ENCODE data around the gene PSMD12. TPM values are rescaled to one million over a fixed set of nuclear protein-coding genes. Genes with fewer than 3 reads are reported as not detected.

PSMD12 gene
- total and polyA plus RNA-seq, 9 of the 15 experiments (the other 6 are each of a cell fraction or from before 2014, with no cell fraction given): 36.6 to 150 (median 65.5) TPM

DNA sequence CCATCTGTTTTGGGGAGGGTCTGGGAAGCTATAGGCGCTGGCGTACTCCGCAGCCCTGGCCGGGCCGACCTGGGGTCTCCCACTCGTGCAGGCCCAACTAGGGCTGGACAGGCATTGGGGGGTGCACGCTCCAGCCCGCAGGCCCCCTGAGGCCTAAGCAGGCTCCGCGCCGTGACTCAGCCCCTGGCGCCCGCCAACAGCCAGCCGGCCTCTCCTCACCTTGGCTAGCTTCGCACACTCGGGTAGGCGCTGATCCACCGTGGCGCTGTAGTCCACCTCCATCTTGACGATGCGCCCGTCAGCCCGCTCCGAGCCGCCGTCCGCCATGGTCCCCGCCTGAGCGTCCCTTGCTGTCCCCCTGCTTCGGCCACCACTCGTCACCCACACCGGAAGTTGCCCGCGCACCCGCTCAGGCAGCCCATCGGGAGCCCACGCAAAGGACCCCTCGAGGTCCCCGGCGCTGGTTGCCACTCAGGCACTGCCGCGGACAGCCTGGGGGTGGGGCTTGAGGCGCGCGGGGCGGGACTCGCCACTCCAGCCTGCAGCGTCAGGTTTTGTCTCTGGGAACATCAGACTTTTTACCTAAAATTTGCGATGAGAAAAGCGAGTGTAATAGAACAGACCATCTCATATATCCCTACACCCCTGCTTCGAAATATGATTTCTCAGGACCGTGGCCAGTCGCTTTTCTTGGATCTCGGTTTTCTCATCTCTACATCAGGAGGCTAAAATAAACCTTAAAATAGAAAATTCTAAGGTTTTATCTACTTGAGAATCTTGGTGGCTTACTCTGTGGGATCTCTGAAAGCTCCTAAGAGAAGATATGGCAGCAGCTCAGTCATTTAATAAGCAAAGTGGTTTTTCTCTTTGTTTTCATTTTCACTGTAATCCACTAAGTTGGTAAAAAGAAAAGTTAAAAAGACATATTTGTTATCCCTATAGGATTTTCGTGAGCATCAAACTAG, at the start of gene PSMD12 (continued):
- no peak for TF ChIP-seq ZNF347 (CRISPR knock-in tag; IDR thresholded peaks at IDR 0.05; ENCODE audit: low read depth)
- peak; percentile 97 for TF ChIP-seq PHF8 (IDR thresholded peaks at IDR 0.05; ENCODE audit: borderline replicate concordance, low read length)
- TF ChIP-seq PURB (CRISPR knock-in tag; IDR thresholded peaks at IDR 0.05; ENCODE audit: low read depth): no peak
- no peak for TF ChIP-seq ZSCAN32 (CRISPR knock-in tag; IDR thresholded peaks at IDR 0.05)
- TF ChIP-seq FOXP1 (CRISPR knock-in tag; IDR thresholded peaks at IDR 0.05): no peak; the same call in none of the 2 replicates
- no peak for TF ChIP-seq ZNF354B (CRISPR knock-in tag; IDR thresholded peaks at IDR 0.05)
- no peak for TF ChIP-seq NR2C1 (IDR thresholded peaks at IDR 0.05)
- TF ChIP-seq NR2C1 (tag; IDR thresholded peaks at IDR 0.05): no peak
- TF ChIP-seq ZNF561 (CRISPR knock-in tag; conservative IDR thresholded peaks at IDR 0.05): no peak
- no peak for TF ChIP-seq RBM25 (IDR thresholded peaks at IDR 0.05; ENCODE audit: low read depth, low read length, severe bottlenecking)
- TF ChIP-seq ZNF695 (CRISPR knock-in tag; IDR thresholded peaks at IDR 0.05): no peak
- TF ChIP-seq FOXK2 (conservative IDR thresholded peaks at IDR 0.05 in 1 of 2, IDR thresholded peaks at IDR 0.05 in 1 of 2; ENCODE audit: low read depth in 2 of 2): peak; percentile 53 to 54; a peak in 3 of 4 replicates
- no peak for TF ChIP-seq ZNF212 (CRISPR knock-in tag; IDR thresholded peaks at IDR 0.05)
- TF ChIP-seq ZNF311 (CRISPR knock-in tag; IDR thresholded peaks at IDR 0.05): 0 out of 2 replicates have a peak, but pooled peaks have one; percentile 18
- no peak for TF ChIP-seq ZNF77 (CRISPR knock-in tag; IDR thresholded peaks at IDR 0.05)
- TF ChIP-seq, protein P1, sequence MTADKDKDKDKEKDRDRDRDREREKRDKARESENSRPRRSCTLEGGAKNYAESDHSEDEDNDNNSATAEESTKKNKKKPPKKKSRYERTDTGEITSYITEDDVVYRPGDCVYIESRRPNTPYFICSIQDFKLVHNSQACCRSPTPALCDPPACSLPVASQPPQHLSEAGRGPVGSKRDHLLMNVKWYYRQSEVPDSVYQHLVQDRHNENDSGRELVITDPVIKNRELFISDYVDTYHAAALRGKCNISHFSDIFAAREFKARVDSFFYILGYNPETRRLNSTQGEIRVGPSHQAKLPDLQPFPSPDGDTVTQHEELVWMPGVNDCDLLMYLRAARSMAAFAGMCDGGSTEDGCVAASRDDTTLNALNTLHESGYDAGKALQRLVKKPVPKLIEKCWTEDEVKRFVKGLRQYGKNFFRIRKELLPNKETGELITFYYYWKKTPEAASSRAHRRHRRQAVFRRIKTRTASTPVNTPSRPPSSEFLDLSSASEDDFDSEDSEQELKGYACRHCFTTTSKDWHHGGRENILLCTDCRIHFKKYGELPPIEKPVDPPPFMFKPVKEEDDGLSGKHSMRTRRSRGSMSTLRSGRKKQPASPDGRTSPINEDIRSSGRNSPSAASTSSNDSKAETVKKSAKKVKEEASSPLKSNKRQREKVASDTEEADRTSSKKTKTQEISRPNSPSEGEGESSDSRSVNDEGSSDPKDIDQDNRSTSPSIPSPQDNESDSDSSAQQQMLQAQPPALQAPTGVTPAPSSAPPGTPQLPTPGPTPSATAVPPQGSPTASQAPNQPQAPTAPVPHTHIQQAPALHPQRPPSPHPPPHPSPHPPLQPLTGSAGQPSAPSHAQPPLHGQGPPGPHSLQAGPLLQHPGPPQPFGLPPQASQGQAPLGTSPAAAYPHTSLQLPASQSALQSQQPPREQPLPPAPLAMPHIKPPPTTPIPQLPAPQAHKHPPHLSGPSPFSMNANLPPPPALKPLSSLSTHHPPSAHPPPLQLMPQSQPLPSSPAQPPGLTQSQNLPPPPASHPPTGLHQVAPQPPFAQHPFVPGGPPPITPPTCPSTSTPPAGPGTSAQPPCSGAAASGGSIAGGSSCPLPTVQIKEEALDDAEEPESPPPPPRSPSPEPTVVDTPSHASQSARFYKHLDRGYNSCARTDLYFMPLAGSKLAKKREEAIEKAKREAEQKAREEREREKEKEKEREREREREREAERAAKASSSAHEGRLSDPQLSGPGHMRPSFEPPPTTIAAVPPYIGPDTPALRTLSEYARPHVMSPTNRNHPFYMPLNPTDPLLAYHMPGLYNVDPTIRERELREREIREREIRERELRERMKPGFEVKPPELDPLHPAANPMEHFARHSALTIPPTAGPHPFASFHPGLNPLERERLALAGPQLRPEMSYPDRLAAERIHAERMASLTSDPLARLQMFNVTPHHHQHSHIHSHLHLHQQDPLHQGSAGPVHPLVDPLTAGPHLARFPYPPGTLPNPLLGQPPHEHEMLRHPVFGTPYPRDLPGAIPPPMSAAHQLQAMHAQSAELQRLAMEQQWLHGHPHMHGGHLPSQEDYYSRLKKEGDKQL (CRISPR knock-in tag; IDR thresholded peaks at IDR 0.05; ENCODE audit: borderline replicate concordance): no peak
- no peak for TF ChIP-seq ZNF197 (CRISPR knock-in tag; IDR thresholded peaks at IDR 0.05; ENCODE audit: low read depth)
- no peak for TF ChIP-seq ZNF12 (CRISPR knock-in tag; IDR thresholded peaks at IDR 0.05)

Measured in K562 (cell line).